OCI-LY7 (cell line): ENCODE results near the gene ADAMTS13.

Source experiments
- EZH2phosphoT487 ChIP-seq: fragments of 200-600 bp; sonication (generic); IDR thresholded peaks from 2 replicates; pipeline ENCODE4 v1.6.1; 2018; ENCODE audit warnings: low read depth, borderline replicate concordance, mild to moderate bottlenecking, mixed run types, antibody characterized with exemption, low read length, moderate library complexity, mixed read lengths
- TF ChIP-seq, protein P1 (sequence below): fragments of 200-600 bp; sonication (generic); conservative IDR thresholded peaks from 2 replicates; pipeline ENCODE4 v1.5.1; 2014; ENCODE audit warnings: mild to moderate bottlenecking, antibody characterized with exemption, low read length, moderate library complexity, mixed read lengths

DNA sequence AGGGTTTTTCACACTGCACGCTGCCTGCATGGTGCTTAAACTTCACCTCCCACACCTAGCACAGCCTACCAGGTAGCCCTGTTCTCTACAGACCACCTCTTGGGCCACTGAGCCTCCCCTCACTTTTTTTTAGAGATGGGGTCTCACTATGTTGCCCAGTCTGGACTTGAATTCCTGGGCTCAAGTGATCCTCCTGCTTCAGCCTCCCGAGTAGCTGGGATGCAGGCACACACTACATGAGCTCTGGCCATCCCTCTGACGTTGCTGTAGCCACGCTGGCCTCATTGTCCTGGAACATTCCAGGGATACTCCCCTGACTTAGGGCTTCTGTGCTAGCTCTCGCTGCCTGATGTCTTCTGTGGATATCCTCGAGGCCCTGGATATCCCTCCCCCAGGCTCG lies 30.4 kb downstream of the ADAMTS13 start:
- TF ChIP-seq, protein P1, sequence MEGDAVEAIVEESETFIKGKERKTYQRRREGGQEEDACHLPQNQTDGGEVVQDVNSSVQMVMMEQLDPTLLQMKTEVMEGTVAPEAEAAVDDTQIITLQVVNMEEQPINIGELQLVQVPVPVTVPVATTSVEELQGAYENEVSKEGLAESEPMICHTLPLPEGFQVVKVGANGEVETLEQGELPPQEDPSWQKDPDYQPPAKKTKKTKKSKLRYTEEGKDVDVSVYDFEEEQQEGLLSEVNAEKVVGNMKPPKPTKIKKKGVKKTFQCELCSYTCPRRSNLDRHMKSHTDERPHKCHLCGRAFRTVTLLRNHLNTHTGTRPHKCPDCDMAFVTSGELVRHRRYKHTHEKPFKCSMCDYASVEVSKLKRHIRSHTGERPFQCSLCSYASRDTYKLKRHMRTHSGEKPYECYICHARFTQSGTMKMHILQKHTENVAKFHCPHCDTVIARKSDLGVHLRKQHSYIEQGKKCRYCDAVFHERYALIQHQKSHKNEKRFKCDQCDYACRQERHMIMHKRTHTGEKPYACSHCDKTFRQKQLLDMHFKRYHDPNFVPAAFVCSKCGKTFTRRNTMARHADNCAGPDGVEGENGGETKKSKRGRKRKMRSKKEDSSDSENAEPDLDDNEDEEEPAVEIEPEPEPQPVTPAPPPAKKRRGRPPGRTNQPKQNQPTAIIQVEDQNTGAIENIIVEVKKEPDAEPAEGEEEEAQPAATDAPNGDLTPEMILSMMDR, result no peak
- no peak for TF ChIP-seq EZH2phosphoT487
